ENCODE results near the gene PSMD5.

PSMD5 gene

DNA sequence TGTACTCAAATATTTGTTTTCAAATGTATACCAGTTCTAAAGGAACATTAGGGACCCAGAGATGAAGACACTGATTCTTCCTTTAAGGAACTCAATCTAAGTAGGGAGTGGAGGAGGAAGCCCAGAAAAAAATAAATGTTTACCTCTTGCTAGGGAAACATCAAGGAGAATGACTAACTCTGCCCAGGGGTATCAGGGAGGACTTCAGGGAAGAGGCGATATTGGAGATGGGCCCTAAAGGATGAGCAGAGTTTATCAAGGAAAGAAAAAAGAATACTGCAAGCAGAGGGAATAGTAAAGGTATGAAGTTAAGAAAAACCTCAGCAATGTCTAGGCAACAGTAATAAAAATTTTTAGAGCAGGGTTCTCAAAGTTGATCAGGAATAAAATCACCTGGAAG is 65.9 kb downstream of the PSMD5 start:
- Mint-ChIP-seq H3K9me3 (no peaks in the 10 kb centered on the region), H3K36me3 (ENCODE audit: insufficient read depth) (peaks cover 42% of the 10 kb centered on the region), H3K27ac (ENCODE audit: low read depth) (peak overlapping the region; percentile 5), H3K4me1 (peaks cover 17% of the 10 kb centered on the region), H3K27me3 (no peaks in the 10 kb centered on the region), H3K4me3 (no peak overlapping the region)
- no peak for ATAC-seq (replicated peaks; ENCODE audit: extremely low read depth, poor library complexity, severe bottlenecking)
- DNase-seq (ENCODE audit: low spot score in 2 of 2): no peak

DNA sequence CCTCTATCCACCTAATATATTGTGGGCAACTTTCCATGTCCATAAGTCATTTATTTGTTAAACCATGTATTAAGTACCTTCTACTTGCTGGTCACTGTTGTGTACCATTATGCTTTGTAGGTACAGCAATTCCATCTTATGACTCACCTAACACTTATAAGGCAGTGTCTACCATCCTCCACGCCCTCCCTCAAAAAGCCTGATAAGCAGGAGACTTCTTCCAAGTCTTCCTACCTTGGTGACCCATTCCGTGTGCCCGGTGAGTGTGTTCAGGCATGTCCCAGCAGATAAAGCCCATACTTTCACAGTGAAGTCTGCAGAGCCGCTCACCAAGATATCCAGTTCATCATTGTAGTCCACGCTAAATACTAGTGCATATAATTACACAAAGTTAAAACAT is 66.9 kb downstream of the PSMD5 start:
- no peaks in the 10 kb centered on the region for H3K27me3 Mint-ChIP-seq
- DNase-seq (ENCODE audit: low spot score in 2 of 2) (no peak), ATAC-seq (replicated peaks; ENCODE audit: extremely low read depth, poor library complexity, severe bottlenecking) (no peak)
- H3K9me3 Mint-ChIP-seq: no peaks in the 10 kb centered on the region
- peaks cover 11% of the 10 kb centered on the region for H3K4me1 Mint-ChIP-seq
- H3K27ac Mint-ChIP-seq (ENCODE audit: low read depth): no peak overlapping the region
- H3K4me3 Mint-ChIP-seq: no peak overlapping the region
- H3K36me3 Mint-ChIP-seq (ENCODE audit: insufficient read depth): peaks cover 50% of the 10 kb centered on the region

DNA sequence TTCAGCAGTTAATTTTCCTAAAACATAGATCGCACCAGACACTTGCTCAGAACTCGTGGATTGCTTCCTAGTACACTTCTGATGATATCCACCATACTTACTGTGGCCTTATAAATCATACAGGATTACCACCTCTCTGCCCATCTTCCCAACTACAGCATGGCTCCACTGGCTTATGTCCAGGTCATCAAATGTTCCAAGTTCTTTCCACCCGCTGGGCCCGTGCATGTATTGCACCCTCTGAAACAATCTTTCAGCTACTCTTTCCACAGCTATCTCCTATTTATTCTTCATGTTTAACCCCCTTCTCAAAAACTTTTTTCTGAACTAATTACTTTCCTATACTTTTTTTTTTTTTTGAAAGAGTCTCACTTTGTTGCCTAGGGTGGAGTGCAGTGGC is 68.0 kb downstream of the PSMD5 start:
- Mint-ChIP-seq H3K9me3 (no peaks in the 10 kb centered on the region), H3K4me1 (peaks cover 5% of the 10 kb centered on the region), H3K36me3 (ENCODE audit: insufficient read depth) (peaks cover 58% of the 10 kb centered on the region), H3K27ac (ENCODE audit: low read depth) (no peak overlapping the region), H3K27me3 (no peaks in the 10 kb centered on the region), H3K4me3 (no peak overlapping the region)
- DNase-seq (ENCODE audit: low spot score in 2 of 2) (no peak), ATAC-seq (replicated peaks; ENCODE audit: extremely low read depth, poor library complexity, severe bottlenecking) (no peak)

DNA sequence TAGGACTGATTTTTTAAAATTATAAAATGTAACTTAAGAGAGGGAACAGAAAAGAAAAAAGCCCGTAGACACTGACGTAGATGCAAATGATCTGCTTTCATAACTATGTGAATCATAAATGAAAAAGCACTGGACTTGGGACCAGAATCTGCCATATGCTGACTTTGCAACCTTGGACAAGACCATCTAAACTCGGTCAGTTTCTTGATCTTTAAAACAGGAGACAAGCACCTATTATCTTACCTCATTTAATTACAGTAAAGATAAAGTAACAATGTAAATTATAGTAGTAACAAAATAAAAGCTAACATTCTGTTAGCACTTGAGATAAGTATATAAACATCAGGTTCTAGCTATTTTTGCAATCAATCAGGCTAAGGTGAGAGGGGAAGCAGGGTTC is 69.5 kb downstream of the PSMD5 start:
- Mint-ChIP-seq H3K4me3 (no peak overlapping the region), H3K27ac (ENCODE audit: low read depth) (no peak overlapping the region), H3K4me1 (peaks cover 5% of the 10 kb centered on the region), H3K27me3 (no peaks in the 10 kb centered on the region), H3K9me3 (no peaks in the 10 kb centered on the region), H3K36me3 (ENCODE audit: insufficient read depth) (peaks cover 62% of the 10 kb centered on the region)
- ATAC-seq (replicated peaks; ENCODE audit: extremely low read depth, poor library complexity, severe bottlenecking) (no peak), DNase-seq (ENCODE audit: low spot score in 2 of 2) (no peak)

DNA sequence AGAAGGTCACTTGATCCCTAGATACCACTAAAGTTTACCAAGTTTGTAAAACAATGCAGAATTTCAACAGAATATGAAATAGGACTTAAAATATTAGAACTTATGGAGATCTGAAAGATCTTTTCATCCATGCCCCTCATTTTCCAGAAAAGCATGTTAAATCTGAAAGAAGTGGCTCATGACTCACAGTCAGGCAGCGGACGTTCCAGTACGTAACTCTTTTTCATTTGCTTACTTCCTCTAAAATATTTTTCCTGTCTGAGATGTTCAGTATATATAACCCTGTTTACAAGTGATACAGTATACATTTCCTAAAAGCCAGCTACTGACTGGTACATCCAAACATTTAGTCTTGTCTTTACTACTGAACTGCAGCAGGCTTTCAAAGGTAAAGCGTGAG is 71.8 kb downstream of the PSMD5 start:
- no peak for DNase-seq (ENCODE audit: low spot score in 2 of 2)
- H3K4me3 Mint-ChIP-seq: no peak overlapping the region
- H3K27me3 Mint-ChIP-seq: no peaks in the 10 kb centered on the region
- H3K4me1 Mint-ChIP-seq: peaks cover 5% of the 10 kb centered on the region
- peaks cover 64% of the 10 kb centered on the region for H3K36me3 Mint-ChIP-seq (ENCODE audit: insufficient read depth)
- H3K27ac Mint-ChIP-seq (ENCODE audit: low read depth): no peak overlapping the region
- H3K9me3 Mint-ChIP-seq: no peaks in the 10 kb centered on the region
- ATAC-seq (replicated peaks; ENCODE audit: extremely low read depth, poor library complexity, severe bottlenecking): no peak

DNA sequence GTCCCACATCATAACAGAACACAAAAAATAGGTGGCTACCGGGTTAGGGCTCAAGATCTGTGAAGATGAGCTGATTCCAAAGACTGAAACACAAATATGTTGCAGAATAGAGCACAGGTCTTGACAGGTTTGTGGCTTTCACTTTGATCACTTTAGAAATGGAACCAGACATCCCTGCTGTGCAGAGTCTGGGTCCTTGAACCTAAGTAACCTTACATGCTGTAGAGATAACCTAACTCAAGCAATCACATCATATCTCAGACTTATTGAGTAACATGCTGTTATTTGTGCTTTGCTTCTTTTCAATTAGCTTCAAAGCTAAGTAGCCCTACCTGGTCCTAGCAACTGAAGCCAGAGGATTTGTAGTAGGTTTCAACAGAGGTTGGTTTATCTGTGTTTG is 73.8 kb downstream of the PSMD5 start:
- H3K9me3 Mint-ChIP-seq: no peaks in the 10 kb centered on the region
- H3K27ac Mint-ChIP-seq (ENCODE audit: low read depth): no peak overlapping the region
- no peaks in the 10 kb centered on the region for H3K27me3 Mint-ChIP-seq
- DNase-seq (ENCODE audit: low spot score in 2 of 2): no peak
- no peak for ATAC-seq (replicated peaks; ENCODE audit: extremely low read depth, poor library complexity, severe bottlenecking)
- no peak overlapping the region for H3K4me3 Mint-ChIP-seq
- H3K4me1 Mint-ChIP-seq: peaks cover 5% of the 10 kb centered on the region
- peaks cover 63% of the 10 kb centered on the region for H3K36me3 Mint-ChIP-seq (ENCODE audit: insufficient read depth)

DNA sequence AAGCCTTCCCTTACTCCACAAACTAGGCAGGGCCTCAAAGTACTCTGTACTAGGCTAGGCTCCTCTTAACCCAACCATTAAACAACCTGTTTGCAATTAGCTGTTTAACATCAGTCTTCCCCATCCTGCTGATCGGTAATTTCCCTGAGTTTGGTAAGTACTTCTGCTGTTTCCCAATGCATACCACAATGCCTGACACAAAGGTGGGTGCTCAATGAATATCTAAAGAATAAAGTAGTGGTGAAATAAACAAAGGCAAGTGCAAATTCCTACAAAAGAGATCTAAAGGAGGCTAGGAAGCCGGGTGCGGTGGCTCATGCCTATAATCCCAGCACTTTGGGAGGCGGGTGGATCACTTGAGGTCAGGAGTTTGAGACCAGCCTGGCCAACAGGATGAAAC is 74.5 kb downstream of the PSMD5 start:
- no peaks in the 10 kb centered on the region for H3K27me3 Mint-ChIP-seq
- DNase-seq (ENCODE audit: low spot score in 2 of 2) (no peak), ATAC-seq (replicated peaks; ENCODE audit: extremely low read depth, poor library complexity, severe bottlenecking) (no peak)
- peaks cover 66% of the 10 kb centered on the region for H3K36me3 Mint-ChIP-seq (ENCODE audit: insufficient read depth)
- H3K4me3 Mint-ChIP-seq: no peak overlapping the region
- peak overlapping the region; percentile 16 for H3K27ac Mint-ChIP-seq (ENCODE audit: low read depth)
- H3K9me3 Mint-ChIP-seq: no peaks in the 10 kb centered on the region
- H3K4me1 Mint-ChIP-seq: peaks cover 5% of the 10 kb centered on the region

DNA sequence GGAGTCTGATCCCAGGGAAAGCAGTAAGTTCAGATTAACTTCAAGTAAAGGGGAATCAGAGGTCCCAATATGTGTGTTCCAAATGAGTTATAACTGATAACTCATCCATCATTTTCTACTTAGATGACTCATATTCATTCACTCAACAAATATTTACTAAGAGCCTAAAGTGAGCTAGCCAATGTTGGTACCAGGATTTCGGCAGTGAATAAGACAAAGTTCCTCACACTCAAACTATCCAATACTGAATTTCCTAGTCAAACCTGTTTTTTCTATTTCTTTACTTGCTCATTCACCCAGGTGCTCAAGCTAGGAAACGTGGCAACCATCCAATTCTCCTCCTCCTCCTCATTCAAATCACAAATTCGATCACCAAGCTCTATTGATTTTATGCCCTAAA is 75.3 kb downstream of the PSMD5 start:
- Mint-ChIP-seq H3K27ac (ENCODE audit: low read depth) (no peak overlapping the region), H3K36me3 (ENCODE audit: insufficient read depth) (peaks cover 64% of the 10 kb centered on the region)

More for the DNA sequence above, 75.3 kb downstream of the PSMD5 start:
- H3K4me3 Mint-ChIP-seq: no peak overlapping the region
- ATAC-seq (replicated peaks; ENCODE audit: extremely low read depth, poor library complexity, severe bottlenecking) (no peak), DNase-seq (ENCODE audit: low spot score in 2 of 2) (no peak)
- no peaks in the 10 kb centered on the region for H3K27me3 Mint-ChIP-seq
- peaks cover 2% of the 10 kb centered on the region for H3K4me1 Mint-ChIP-seq
- no peaks in the 10 kb centered on the region for H3K9me3 Mint-ChIP-seq

Measured in central memory CD8-positive, alpha-beta T cell (primary cell).